OCI-LY3 (cell line): ENCODE results near the gene RAN.
"Not testable (repeated sequence)": the region's sequence is repeated elsewhere in the genome, so short reads cannot be mapped to it uniquely, and the experiment has no call there.

ENCODE experiments used
- H2AFZ ChIP-seq: fragments of 200-600, 300-600 bp; shearing (Covaris generic); 2 replicates; pipeline ENCODE4 v1.6.0; 2014; ENCODE audit warnings: antibody characterized with exemption, low read depth, low read length
- H3K27ac ChIP-seq: fragments of 200-600, 300-600 bp; sonication (generic); 2 replicates; pipeline ENCODE4 v1.5.1; 2014; ENCODE audit warnings: mild to moderate bottlenecking, low read length, moderate library complexity, mixed read lengths
- H3K27me3 ChIP-seq: fragments of 200-600, 300-600 bp; sonication (generic); 2 replicates; pipeline ENCODE4 v1.6.1; 2014; ENCODE audit warnings: low read depth, low read length, mixed read lengths
- H3K36me3 ChIP-seq: fragments of 200-600, 300-600 bp; sonication (generic); replicated peaks from 2 replicates; pipeline ENCODE3; 2014; ENCODE audit warnings: low read depth, low read length, mixed read lengths
- H3K4me1 ChIP-seq: fragments of 300-600, 200-600 bp; sonication (generic); 2 replicates; pipeline ENCODE4 v1.6.1; 2014; ENCODE audit warnings: low read length, mixed read lengths
- H3K4me2 ChIP-seq: fragments of 200-600, 300-600 bp; sonication (generic); 2 replicates; pipeline ENCODE4 v1.6.1; 2014; ENCODE audit warnings: low read length, mixed read lengths
- H3K4me3 ChIP-seq: fragments of 300-600, 200-600 bp; sonication (generic); 2 replicates; pipeline ENCODE4 v1.5.1; 2014; ENCODE audit warnings: antibody characterized with exemption, mild to moderate bottlenecking, low read length, moderate library complexity
- H3K79me2 ChIP-seq: fragments of 300-600, 200-600 bp; shearing (Covaris generic); 2 replicates; pipeline ENCODE4 v1.6.1; 2014; ENCODE audit warnings: mild to moderate bottlenecking, low read length, mixed read lengths
- H3K9ac ChIP-seq: fragments of 300-600, 200-600 bp; shearing (Covaris generic); 2 replicates; pipeline ENCODE4 v1.6.0; 2014; ENCODE audit warnings: mild to moderate bottlenecking, low read length, moderate library complexity
- H3K9me3 ChIP-seq: fragments of 200-600, 300-600 bp; shearing (Covaris generic); 2 replicates; pipeline ENCODE4 v1.6.1; 2014; ENCODE audit warnings: low read length, mixed read lengths; ENCODE audit not compliant: insufficient read depth
- H4K20me1 ChIP-seq: fragments of 200-600, 300-600 bp; sonication (generic); 2 replicates; pipeline ENCODE4 v1.6.1; 2016; ENCODE audit warnings: low read length, mixed read lengths; ENCODE audit not compliant: insufficient read depth
- CTCF ChIP-seq: fragments of 200-600, 300-600 bp; sonication (generic); IDR thresholded peaks from 2 replicates; pipeline ENCODE4 v1.5.1; 2014; ENCODE audit warnings: antibody characterized with exemption, low read length, low read depth
- EZH2phosphoT487 ChIP-seq: fragments of 200-600 bp; shearing (Covaris generic); IDR thresholded peaks from 2 replicates; pipeline ENCODE4 v1.6.1; 2018; ENCODE audit warnings: antibody characterized with exemption, mixed run types, low read depth

RAN gene

GRCh38 chr12:130879781-130880389, 8.0 kb downstream of the RAN start:
- no peak for TF ChIP-seq EZH2phosphoT487
- TF ChIP-seq CTCF, result no peak
- peak overlapping the region; percentile 76 for H3K4me2 ChIP-seq
- peak overlapping the region; percentile 63 for H3K27ac ChIP-seq
- H3K4me3 ChIP-seq, result peak overlapping the region; percentile 37
- peaks cover 41% of the 10 kb centered on the region for H4K20me1 ChIP-seq
- H3K9me3 ChIP-seq, result no peaks in the 10 kb centered on the region
- H3K4me1 ChIP-seq, result peaks cover 60% of the 10 kb centered on the region
- peaks cover 19% of the 10 kb centered on the region for H3K36me3 ChIP-seq
- peaks cover 18% of the 10 kb centered on the region for H3K79me2 ChIP-seq
- no peak overlapping the region for H2AFZ ChIP-seq
- H3K27me3 ChIP-seq, result no peaks in the 10 kb centered on the region
- H3K9ac ChIP-seq, result peak overlapping the region; percentile 26; the same call in 1 of the 2 replicates

- TF ChIP-seq EZH2phosphoT487, result no peak
- H3K4me2 ChIP-seq, result peak overlapping the region; percentile 76
- H3K9ac ChIP-seq, result peak overlapping the region; percentile 26; the same call in 1 of the 2 replicates
- peaks cover 14% of the 10 kb centered on the region for H3K36me3 ChIP-seq
- peaks cover 13% of the 10 kb centered on the region for H3K79me2 ChIP-seq
- H3K4me1 ChIP-seq, result peaks cover 56% of the 10 kb centered on the region
- H3K9me3 ChIP-seq, result no peaks in the 10 kb centered on the region
- 0 out of 2 replicates have a peak overlapping the region, but pooled peaks have one; percentile 15 for H3K27ac ChIP-seq
- H3K4me3 ChIP-seq, result peak overlapping the region; percentile 37
- peaks cover 35% of the 10 kb centered on the region for H4K20me1 ChIP-seq
- no peaks in the 10 kb centered on the region for H3K27me3 ChIP-seq
- no peak overlapping the region for H2AFZ ChIP-seq
Measured at GRCh38 chr12:130880411-130880885, 8.6 kb downstream of the RAN start.

- Histone ChIP-seq H3K4me1 (peaks cover 51% of the 10 kb centered on the region), H3K79me2 (peaks cover 7% of the 10 kb centered on the region; the same call in 1 of the 2 replicates), H3K36me3 (peaks cover 14% of the 10 kb centered on the region), H3K4me3 (no peak overlapping the region), H4K20me1 (peaks cover 29% of the 10 kb centered on the region), H3K9me3 (no peaks in the 10 kb centered on the region), H2AFZ (no peak overlapping the region), H3K27ac (no peak overlapping the region), H3K27me3 (no peaks in the 10 kb centered on the region), H3K9ac (no peak overlapping the region), H3K4me2 (peak overlapping the region; percentile 76)
- no peak for TF ChIP-seq CTCF
- TF ChIP-seq EZH2phosphoT487, result no peak
Measured at GRCh38 chr12:130881046-130881445, 9.2 kb downstream of the RAN start.

GRCh38 chr12:130881548-130881947, 9.7 kb downstream of the RAN start:
- Histone ChIP-seq H3K36me3 (peaks cover 9% of the 10 kb centered on the region), H2AFZ (no peak overlapping the region), H3K27me3 (no peaks in the 10 kb centered on the region), H3K9ac (no peak overlapping the region), H3K27ac (no peak overlapping the region), H3K4me2 (no peak overlapping the region), H3K9me3 (no peaks in the 10 kb centered on the region), H4K20me1 (peaks cover 24% of the 10 kb centered on the region), H3K4me1 (peaks cover 45% of the 10 kb centered on the region), H3K79me2 (peaks cover 3% of the 10 kb centered on the region; the same call in 1 of the 2 replicates), H3K4me3 (no peak overlapping the region)
- no peak for TF ChIP-seq EZH2phosphoT487
- no peak for TF ChIP-seq CTCF

GRCh38 chr12:130887190-130887589, 15.3 kb downstream of the RAN start:
- H3K4me1 ChIP-seq, H3K27me3 ChIP-seq, H2AFZ ChIP-seq, H3K4me3 ChIP-seq, H3K79me2 ChIP-seq, H4K20me1 ChIP-seq, H3K9ac ChIP-seq, H3K27ac ChIP-seq, H3K9me3 ChIP-seq, H3K36me3 ChIP-seq, H3K4me2 ChIP-seq: not testable (repeated sequence)
